Endodermal cell (in vitro differentiated cells): ENCODE data around the gene PTTG1. TPM values are rescaled to one million over a fixed set of nuclear protein-coding genes. Genes with fewer than 3 reads are reported as not detected.

ENCODE experiments used
- DNase-seq: peaks from one replicate; pipeline ENCODE4 v3.0.0-alpha.2; 2017
- H3K27ac ChIP-seq: 2 replicates; pipeline ENCODE4 v1.5.1; 2013; ENCODE audit warnings: mild to moderate bottlenecking, low read depth, low read length, moderate library complexity
- H3K27me3 ChIP-seq: 2 replicates; pipeline ENCODE4 v1.6.1; 2013; ENCODE audit warnings: mild to moderate bottlenecking, low read length, moderate library complexity; ENCODE audit not compliant: insufficient read depth, control insufficient read depth, poor library complexity, severe bottlenecking
- H3K36me3 ChIP-seq: 2 replicates; pipeline ENCODE4 v1.7.0; 2013; ENCODE audit warnings: mild to moderate bottlenecking, low read length, moderate library complexity; ENCODE audit not compliant: control insufficient read depth, insufficient read depth
- H3K4me1 ChIP-seq: one replicate; pipeline ENCODE4 v1.7.0; 2013; ENCODE audit warnings: low read length; ENCODE audit not compliant: control insufficient read depth, insufficient read depth
- H3K4me3 ChIP-seq: 2 replicates; pipeline ENCODE4 v1.5.1; 2013; ENCODE audit warnings: mild to moderate bottlenecking, low read length, moderate library complexity
- H3K9ac ChIP-seq: 2 replicates; pipeline ENCODE4 v1.6.1; 2013; ENCODE audit warnings: mild to moderate bottlenecking, low read length, moderate library complexity; ENCODE audit not compliant: poor library complexity, severe bottlenecking; ENCODE audit errors: extremely low read depth
- H3K9me3 ChIP-seq: 2 replicates; pipeline ENCODE4 v1.6.1; 2013; ENCODE audit warnings: mild to moderate bottlenecking, low read length, moderate library complexity; ENCODE audit not compliant: control insufficient read depth
- H3K27ac Mint-ChIP-seq: 2 replicates; pipeline ENCODE4 v1.8.0; 2020; ENCODE audit warnings: mixed read lengths
- H3K27me3 Mint-ChIP-seq: 2 replicates; pipeline ENCODE4 v1.8.0; 2021; ENCODE audit warnings: mild to moderate bottlenecking, mixed read lengths; ENCODE audit not compliant: insufficient read depth
- H3K36me3 Mint-ChIP-seq: 2 replicates; pipeline ENCODE4 v1.8.0; 2020; ENCODE audit warnings: low read depth, mixed read lengths
- H3K4me1 Mint-ChIP-seq: 2 replicates; pipeline ENCODE4 v1.8.0; 2020; ENCODE audit warnings: mixed read lengths
- H3K4me3 Mint-ChIP-seq: 2 replicates; pipeline ENCODE4 v1.8.0; 2020; ENCODE audit warnings: mild to moderate bottlenecking, moderate library complexity, mixed read lengths
- H3K9me3 Mint-ChIP-seq: 2 replicates; pipeline ENCODE4 v1.8.0; 2020; ENCODE audit warnings: mild to moderate bottlenecking, mixed read lengths
- CTCF ChIP-seq: fragments of 200-600 bp; sonication (generic); conservative IDR thresholded peaks from 2 replicates; pipeline ENCODE4 v1.5.0; 2021; ENCODE audit warnings: antibody characterized with exemption, mild to moderate bottlenecking
- WGBS, 2 experiments: methylation state at CpG; one replicate each; pipeline versions ENCODE4 v1.1.5 to v1.1.7; 2013; ENCODE audit warnings: missing lambda C conversion rate in 2 of 2, mixed read lengths in 1 of 2; ENCODE audit not compliant: insufficient coverage in 1 of 2, insufficient read length in 1 of 2; 5-methylcytosine and 5-hydroxymethylcytosine counted together
- total RNA-seq, 2 donors: library from RNA; stranded (reverse); fragmentation: NEBNext Ultra II Directional in 1 of 2; extraction: Animal tissue kit (Norgen Biotek cat#: 25700) in 1 of 2; gene quantifications; 2 replicates in 1 of 2; 3 replicates in 1 of 2; pipeline ENCODE4 v1.2.1, GENCODE V29; 2021

The PTTG1 gene
- total RNA-seq, 2 donors from 2014 or later: 121 to 162 TPM

GRCh38 chr5:160468363-160468975 is 46.8 kb downstream of the PTTG1 start:
- no peak overlapping the region for H3K4me3 ChIP-seq

GRCh38 chr5:160469156-160470144 is 47.8 kb downstream of the PTTG1 start:
- no peak overlapping the region for H3K27ac ChIP-seq
- H3K4me3 ChIP-seq: no peak overlapping the region
- H3K9ac ChIP-seq: no peak overlapping the region

More at GRCh38 chr5:160468363-160468975, 46.8 kb downstream of the PTTG1 start:
- no peaks in the 10 kb centered on the region for H3K9me3 ChIP-seq
- no peaks in the 10 kb centered on the region for H3K27me3 ChIP-seq
- no peaks in the 10 kb centered on the region for H3K9me3 Mint-ChIP-seq
- no peak for DNase-seq
- 88 to 92% methylated on average over 3 of the region's 3 CpGs for WGBS, 2 experiments
- no peaks in the 10 kb centered on the region for H3K36me3 Mint-ChIP-seq
- no peaks in the 10 kb centered on the region for H3K36me3 ChIP-seq
- H3K27ac ChIP-seq: no peak overlapping the region
- no peaks in the 10 kb centered on the region for H3K4me1 ChIP-seq
- no peak overlapping the region for H3K27ac Mint-ChIP-seq
- no peak overlapping the region for H3K9ac ChIP-seq
- TF ChIP-seq CTCF: no peak
- no peak overlapping the region for H3K4me3 Mint-ChIP-seq
- peaks cover 11% of the 10 kb centered on the region for H3K27me3 Mint-ChIP-seq
- peaks cover 12% of the 10 kb centered on the region for H3K4me1 Mint-ChIP-seq

More at GRCh38 chr5:160469156-160470144, 47.8 kb downstream of the PTTG1 start:
- WGBS, 2 experiments: 93% methylated on average over 10 to 20 of the region's 20 CpGs
- Mint-ChIP-seq H3K9me3 (no peaks in the 10 kb centered on the region), H3K4me1 (peaks cover 12% of the 10 kb centered on the region), H3K27me3 (peaks cover 11% of the 10 kb centered on the region), H3K36me3 (no peaks in the 10 kb centered on the region), H3K4me3 (no peak overlapping the region), H3K27ac (no peak overlapping the region)
- Histone ChIP-seq H3K27me3 (no peaks in the 10 kb centered on the region), H3K4me1 (no peaks in the 10 kb centered on the region), H3K9me3 (no peaks in the 10 kb centered on the region), H3K36me3 (no peaks in the 10 kb centered on the region)
- DNase-seq: no peak
- no peak for TF ChIP-seq CTCF
